Breast epithelium (tissue), 4 donors: ENCODE results near the gene ZNF462. TPM values are rescaled to one million over a fixed set of nuclear protein-coding genes. Genes with fewer than 3 reads are reported as not detected.
A peak's percentile ranks its signal among the peaks of the same experiment; 100 is the strongest.

Source experiments
- DNase-seq, 2 donors: peaks; one replicate each; pipeline ENCODE4 v3.0.0-alpha.2; 2019; ENCODE audit warnings: low spot score in 2 of 2
- H3K27ac ChIP-seq, 2 donors: fragments of 200-600 bp; sonication (generic) in 1 of 2; one replicate each; pipeline ENCODE4 v1.5.1; 2016 to 2019; ENCODE audit warnings: mild to moderate bottlenecking in 1 of 2
- H3K27me3 ChIP-seq, 2 donors: fragments of 200-600 bp; sonication (generic) in 1 of 2; one replicate each; pipeline versions ENCODE4 v1.5.1 to v1.6.0; 2017 to 2019; ENCODE audit warnings: control low read depth in 1 of 2, mild to moderate bottlenecking in 1 of 2
- H3K36me3 ChIP-seq: fragments of 200-600 bp; one replicate; pipeline ENCODE4 v1.5.1; 2019
- H3K4me1 ChIP-seq, 2 donors: fragments of 200-600 bp; sonication (generic); one replicate each; pipeline ENCODE4 v1.5.1; 2016 to 2019; ENCODE audit warnings: control low read depth in 1 of 2
- H3K4me3 ChIP-seq, 3 donors: fragments of 200-600 bp; sonication (generic); 1 replicate in 2 of 3; 2 replicates in 1 of 3; pipeline ENCODE4 v1.5.1; 2016 to 2019; ENCODE audit warnings: mild to moderate bottlenecking in 3 of 3, moderate library complexity in 2 of 3
- H3K9me3 ChIP-seq, 2 donors: fragments of 200-600 bp; sonication (generic) in 1 of 2; one replicate each; pipeline ENCODE4 v1.5.1; 2016 to 2019; ENCODE audit warnings: control low read depth in 1 of 2
- CTCF ChIP-seq, 3 donors: fragments of 450-650 bp; IDR thresholded peaks; one replicate each; pipeline ENCODE4 v1.5.1; 2016 to 2017; ENCODE audit warnings: antibody characterized with exemption in 3 of 3, mild to moderate bottlenecking in 3 of 3, moderate library complexity in 3 of 3
- POLR2A ChIP-seq: fragments of 450-650 bp; IDR thresholded peaks from one replicate; pipeline ENCODE4 v1.6.1; 2016; ENCODE audit warnings: antibody characterized with exemption, mild to moderate bottlenecking, moderate library complexity
- POLR2AphosphoS5 ChIP-seq, 3 donors: sonication (generic); formaldehyde crosslinking; IDR thresholded peaks; one replicate each; pipeline ENCODE4 v1.6.1; 2017; ENCODE audit warnings: antibody characterized with exemption in 3 of 3
- intact Hi-C: fragments of 100-400 bp; cut with DNase I; formaldehyde crosslinking; loops from one replicate; pipeline ENCODE4 v1.15.1; 2023; ENCODE audit warnings: low total_unique reads
- total RNA-seq, 3 donors: library from RNA; depleted of rRNA; stranded (reverse); fragments of >200 nt; gene quantifications; one replicate each; pipeline ENCODE4 v1.1.0, GENCODE V29; 2016

ZNF462 gene
- total RNA-seq, 3 donors from 2014 or later, result 9.0 to 36.4 (median 20.6) TPM

- H3K36me3 ChIP-seq, result no peaks in the 10 kb centered on the region
- intact Hi-C loops, result no loop called here
- TF ChIP-seq POLR2AphosphoS5 (IDR thresholded peaks at IDR 0.05) (no peak), POLR2A (no peak), CTCF (IDR thresholded peaks at IDR 0.05) (no peak)
- H3K9me3 ChIP-seq, result no peaks in the 10 kb centered on the region
- DNase-seq, result peak in 1 of 2 donors; percentile 46
- peak overlapping the region in 1 of 3 donors; percentile 5 for H3K4me3 ChIP-seq
- peaks cover 0 to 4% of the 10 kb centered on the region in 2 donors for H3K27me3 ChIP-seq
- peaks cover 3 to 22% of the 10 kb centered on the region in 2 donors for H3K4me1 ChIP-seq
- H3K27ac ChIP-seq, result peak overlapping the region; percentile 83 to 86
These were observed 5.6 kb downstream of the ZNF462 start for GRCh38 chr9:106868565-106868964.

GRCh38 chr9:106869028-106869427 is 6.1 kb downstream of the ZNF462 start:
- peak overlapping the region in 1 of 3 donors; percentile 12 for H3K4me3 ChIP-seq
- no peak for TF ChIP-seq CTCF (IDR thresholded peaks at IDR 0.05)
- no peak for TF ChIP-seq POLR2A
- TF ChIP-seq POLR2AphosphoS5 (IDR thresholded peaks at IDR 0.05), result no peak
- H3K4me1 ChIP-seq, result peaks cover 0 to 22% of the 10 kb centered on the region in 2 donors
- intact Hi-C loops, result no loop called here
- no peaks in the 10 kb centered on the region for H3K9me3 ChIP-seq
- DNase-seq, result no peak
- H3K27me3 ChIP-seq, result no peaks in the 10 kb centered on the region
- no peaks in the 10 kb centered on the region for H3K36me3 ChIP-seq
- H3K27ac ChIP-seq, result peak overlapping the region; percentile 83 to 86

GRCh38 chr9:106869458-106869857 is 6.5 kb downstream of the ZNF462 start:
- H3K9me3 ChIP-seq, result no peaks in the 10 kb centered on the region
- H3K36me3 ChIP-seq, result no peaks in the 10 kb centered on the region
- DNase-seq, result peak in 1 of 2 donors; percentile 51
- no peaks in the 10 kb centered on the region for H3K27me3 ChIP-seq
- peak overlapping the region in 1 of 3 donors; percentile 12 for H3K4me3 ChIP-seq
- peaks cover 0 to 22% of the 10 kb centered on the region in 2 donors for H3K4me1 ChIP-seq
- no peak for TF ChIP-seq CTCF (IDR thresholded peaks at IDR 0.05)
- no peak for TF ChIP-seq POLR2A
- no peak for TF ChIP-seq POLR2AphosphoS5 (IDR thresholded peaks at IDR 0.05)
- intact Hi-C loops, result no loop called here
- H3K27ac ChIP-seq, result peak overlapping the region; percentile 83 to 86

GRCh38 chr9:106872641-106873040 is 9.7 kb downstream of the ZNF462 start:
- TF ChIP-seq POLR2A, result no peak
- no peak for TF ChIP-seq CTCF (IDR thresholded peaks at IDR 0.05)
- no peak for TF ChIP-seq POLR2AphosphoS5 (IDR thresholded peaks at IDR 0.05)
- intact Hi-C loops, result no loop called here
- H3K36me3 ChIP-seq, result no peaks in the 10 kb centered on the region
- DNase-seq, result no peak
- H3K27ac ChIP-seq, result peak overlapping the region in 1 of 2 donors; percentile 83
- H3K4me3 ChIP-seq, result no peak overlapping the region
- H3K27me3 ChIP-seq, result no peaks in the 10 kb centered on the region
- H3K9me3 ChIP-seq, result no peaks in the 10 kb centered on the region
- H3K4me1 ChIP-seq, result peaks cover 0 to 21% of the 10 kb centered on the region in 2 donors

- no peak for DNase-seq
- no peaks in the 10 kb centered on the region for H3K36me3 ChIP-seq
- no peaks in the 10 kb centered on the region for H3K9me3 ChIP-seq
- no peak overlapping the region for H3K4me3 ChIP-seq
- no peak for TF ChIP-seq POLR2AphosphoS5 (IDR thresholded peaks at IDR 0.05)
- TF ChIP-seq POLR2A, result no peak
- TF ChIP-seq CTCF (IDR thresholded peaks at IDR 0.05), result no peak
- peaks cover 0 to 14% of the 10 kb centered on the region in 2 donors for H3K4me1 ChIP-seq
- no peaks in the 10 kb centered on the region for H3K27me3 ChIP-seq
- intact Hi-C loops, result no loop called here
- peak overlapping the region in 1 of 2 donors; percentile 33 for H3K27ac ChIP-seq
These were observed 11.1 kb downstream of the ZNF462 start for GRCh38 chr9:106874031-106874430.
